Sigmoid colon (tissue), 4 donors: ENCODE measurements around the gene LSR.

ENCODE experiments used
- EP300 ChIP-seq, 4 donors: sonication (generic); formaldehyde crosslinking; IDR thresholded peaks; one replicate each; pipeline ENCODE4 v1.6.1; 2017; ENCODE audit warnings: antibody characterized with exemption in 4 of 4
- POLR2AphosphoS5 ChIP-seq, 4 donors: sonication (generic); formaldehyde crosslinking; IDR thresholded peaks; one replicate each; pipeline ENCODE4 v1.6.1; 2017; ENCODE audit warnings: antibody characterized with exemption in 4 of 4
- TF ChIP-seq, protein P1 (sequence below), 4 experiments: fragments of 450-650 bp in 3 of 4; fragments of 200-600 bp in 1 of 4; IDR thresholded peaks; one replicate each; pipeline ENCODE4 v1.5.1; 2016 to 2019; ENCODE audit warnings: antibody characterized with exemption in 4 of 4, mild to moderate bottlenecking in 3 of 4, moderate library complexity in 2 of 4

DNA sequence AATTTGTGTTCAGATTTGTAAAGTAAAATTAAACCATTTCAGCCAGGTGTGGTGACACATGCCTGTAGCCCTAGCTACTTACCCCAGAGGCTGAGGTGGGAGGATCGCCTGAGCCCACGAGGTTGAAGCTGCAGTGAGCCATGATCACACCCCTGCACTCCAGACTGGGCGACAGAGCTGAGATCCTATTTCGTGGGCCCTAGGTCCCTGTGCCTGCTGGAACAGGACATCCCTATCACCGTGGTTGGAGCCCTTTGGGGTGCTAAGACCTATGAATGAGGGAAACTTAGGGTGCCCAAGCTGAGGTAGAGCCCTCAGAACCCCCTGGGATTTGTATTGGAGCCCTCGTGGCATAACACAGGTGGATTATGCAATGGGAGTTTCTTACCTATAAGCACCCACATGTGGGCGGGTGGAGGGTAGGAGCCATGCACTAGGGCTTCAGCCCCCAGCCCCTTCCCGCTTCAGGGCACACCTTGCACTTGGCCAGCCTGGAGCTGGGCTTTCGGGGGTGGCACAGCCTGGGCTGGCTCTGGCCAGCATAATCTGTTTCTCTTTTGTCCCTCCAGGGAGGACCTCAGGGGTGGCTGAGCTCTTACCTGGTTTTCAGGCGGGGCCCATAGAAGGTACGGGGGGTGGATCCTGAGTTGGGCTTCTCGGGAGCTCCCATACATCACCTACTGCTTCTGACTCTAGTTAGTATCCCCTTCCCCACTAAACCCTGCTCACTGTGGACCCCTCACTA is 12.7 kb downstream of the LSR start:
- TF ChIP-seq, protein P1, sequence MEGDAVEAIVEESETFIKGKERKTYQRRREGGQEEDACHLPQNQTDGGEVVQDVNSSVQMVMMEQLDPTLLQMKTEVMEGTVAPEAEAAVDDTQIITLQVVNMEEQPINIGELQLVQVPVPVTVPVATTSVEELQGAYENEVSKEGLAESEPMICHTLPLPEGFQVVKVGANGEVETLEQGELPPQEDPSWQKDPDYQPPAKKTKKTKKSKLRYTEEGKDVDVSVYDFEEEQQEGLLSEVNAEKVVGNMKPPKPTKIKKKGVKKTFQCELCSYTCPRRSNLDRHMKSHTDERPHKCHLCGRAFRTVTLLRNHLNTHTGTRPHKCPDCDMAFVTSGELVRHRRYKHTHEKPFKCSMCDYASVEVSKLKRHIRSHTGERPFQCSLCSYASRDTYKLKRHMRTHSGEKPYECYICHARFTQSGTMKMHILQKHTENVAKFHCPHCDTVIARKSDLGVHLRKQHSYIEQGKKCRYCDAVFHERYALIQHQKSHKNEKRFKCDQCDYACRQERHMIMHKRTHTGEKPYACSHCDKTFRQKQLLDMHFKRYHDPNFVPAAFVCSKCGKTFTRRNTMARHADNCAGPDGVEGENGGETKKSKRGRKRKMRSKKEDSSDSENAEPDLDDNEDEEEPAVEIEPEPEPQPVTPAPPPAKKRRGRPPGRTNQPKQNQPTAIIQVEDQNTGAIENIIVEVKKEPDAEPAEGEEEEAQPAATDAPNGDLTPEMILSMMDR (IDR thresholded peaks at IDR 0.05): no peak
- TF ChIP-seq EP300 (IDR thresholded peaks at IDR 0.05) (no peak), POLR2AphosphoS5 (IDR thresholded peaks at IDR 0.05) (no peak)
